HG03520 (cell line): Measurements from ENCODE around the gene SHROOM3.
A peak's percentile ranks its signal among the peaks of the same experiment; 100 is the strongest.

Experiments
- ATAC-seq: cut with Tn5 transposase; IDR thresholded peaks from one replicate; pipeline ENCODE4 v1.9.1; 2021; ENCODE audit warnings: mild to moderate bottlenecking, moderate library complexity; ENCODE audit not compliant: unreplicated experiment

SHROOM3 gene

DNA sequence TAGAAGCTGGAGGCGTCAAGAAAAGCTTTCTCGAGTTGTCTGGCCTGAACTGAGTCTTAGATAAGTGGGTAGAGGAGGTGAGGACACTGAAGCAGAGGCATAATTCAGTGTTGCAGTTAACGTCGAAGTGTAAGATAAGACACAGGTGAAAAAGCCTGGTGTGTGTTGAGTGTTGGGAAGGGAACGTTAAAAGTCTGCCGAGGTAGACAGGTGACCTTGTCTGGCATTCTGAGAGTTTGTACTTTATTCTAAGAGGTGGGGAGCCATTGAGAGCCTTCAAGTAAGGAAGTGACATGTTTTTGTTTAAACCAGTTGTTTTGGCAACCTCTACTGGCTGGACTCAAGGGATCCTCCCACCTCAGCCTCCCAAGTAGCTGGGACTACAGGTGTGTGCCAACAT lies 219.1 kb downstream of the SHROOM3 start:
- ATAC-seq = no peak

DNA sequence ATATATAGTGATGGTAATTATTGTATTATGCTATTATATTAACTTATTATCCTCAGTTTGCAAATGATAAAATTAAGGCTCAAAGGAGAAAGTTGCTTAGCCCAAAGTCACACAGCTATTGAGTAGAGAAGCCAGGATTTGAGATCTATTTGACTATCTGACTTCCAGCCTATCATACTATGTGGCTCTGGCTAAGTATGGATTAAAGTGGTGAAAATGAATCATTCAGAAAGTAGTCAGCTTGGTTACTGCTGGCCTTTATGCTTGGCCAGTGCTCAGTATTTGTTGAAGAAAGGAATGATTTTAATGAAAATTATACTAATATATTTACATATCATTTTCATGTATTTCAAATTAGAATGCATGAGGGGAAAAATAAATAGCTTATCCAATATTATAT lies 219.8 kb downstream of the SHROOM3 start:
- ATAC-seq = no peak

GRCh38 chr4:76655566-76656479 lies 220.8 kb downstream of the SHROOM3 start:
- no peak for ATAC-seq

DNA sequence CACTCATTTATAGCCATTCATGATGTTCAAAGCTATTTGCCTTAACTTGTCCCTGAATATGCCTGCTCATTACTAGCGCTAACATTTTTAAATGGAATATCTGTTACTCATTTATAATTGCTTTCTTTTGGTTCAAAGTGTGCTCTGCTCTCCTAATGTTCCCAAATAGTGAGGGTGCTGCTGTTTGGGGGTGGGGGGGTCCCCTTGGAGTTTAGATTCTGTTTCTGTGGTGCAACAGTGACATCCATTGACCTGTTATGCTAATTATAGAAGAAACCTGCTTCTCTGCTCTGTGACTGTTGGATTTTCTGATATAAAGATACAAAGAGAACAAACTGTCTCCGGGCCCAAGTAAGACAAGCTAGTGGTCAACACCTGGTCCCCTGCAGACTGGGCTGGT lies 222.4 kb downstream of the SHROOM3 start:
- no peak for ATAC-seq

GRCh38 chr4:76658231-76659102 lies 223.4 kb downstream of the SHROOM3 start:
- ATAC-seq = no peak

- ATAC-seq = no peak
These were observed 224.1 kb downstream of the SHROOM3 start for GRCh38 chr4:76659103-76659490.

GRCh38 chr4:76663824-76664223 lies 228.8 kb downstream of the SHROOM3 start:
- no peak for ATAC-seq

DNA sequence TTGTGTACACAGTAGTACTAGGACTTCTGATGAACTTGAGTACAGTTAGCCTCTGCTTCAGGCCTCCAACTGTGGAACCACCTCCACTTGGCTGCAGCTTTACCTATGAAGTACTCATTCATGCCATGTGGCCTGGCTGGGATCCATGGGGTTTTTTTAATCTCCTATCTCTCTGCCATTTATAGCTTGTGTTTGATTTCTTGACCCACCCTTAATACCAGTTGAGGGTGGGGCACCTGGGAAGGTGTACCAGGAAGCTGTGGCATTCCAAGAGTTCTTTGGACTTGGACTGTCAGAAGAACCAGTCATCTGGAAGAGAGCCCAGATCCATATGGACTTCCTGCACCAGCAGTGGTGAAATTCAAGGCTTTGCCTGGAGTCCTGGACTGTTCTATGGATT lies 230.1 kb downstream of the SHROOM3 start:
- no peak for ATAC-seq

GRCh38 chr4:76665721-76666120 lies 230.7 kb downstream of the SHROOM3 start:
- ATAC-seq = no peak

DNA sequence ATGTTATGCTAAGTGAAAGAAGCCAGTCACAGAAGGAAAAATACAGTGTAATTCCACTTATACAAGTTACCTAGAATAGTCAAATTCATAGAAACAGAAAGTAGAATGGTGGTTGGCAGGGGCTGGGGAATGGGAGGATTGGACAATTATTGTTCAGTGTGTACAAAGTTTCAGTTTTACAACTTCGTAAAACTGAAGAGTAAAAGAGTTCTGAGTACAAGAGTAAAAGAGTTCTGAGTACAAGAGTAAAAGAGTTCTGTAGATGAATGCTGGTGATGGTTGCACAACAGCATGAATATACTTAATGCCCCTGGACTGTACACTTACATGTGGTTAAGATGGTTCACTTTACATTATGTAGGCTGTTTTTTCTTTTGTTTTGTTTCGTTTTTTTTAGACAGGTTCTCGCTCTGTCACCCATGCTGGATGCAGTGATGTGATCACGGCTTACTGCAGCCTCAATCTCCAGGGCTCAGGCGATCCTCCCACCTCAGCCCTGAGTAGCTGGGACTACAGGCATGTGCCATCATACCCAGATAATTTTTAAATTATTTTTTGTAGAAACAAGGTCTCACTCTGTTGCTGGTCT lies 232.0 kb downstream of the SHROOM3 start:
- ATAC-seq = no peak

GRCh38 chr4:76670631-76671030 lies 235.6 kb downstream of the SHROOM3 start:
- ATAC-seq = no peak

DNA sequence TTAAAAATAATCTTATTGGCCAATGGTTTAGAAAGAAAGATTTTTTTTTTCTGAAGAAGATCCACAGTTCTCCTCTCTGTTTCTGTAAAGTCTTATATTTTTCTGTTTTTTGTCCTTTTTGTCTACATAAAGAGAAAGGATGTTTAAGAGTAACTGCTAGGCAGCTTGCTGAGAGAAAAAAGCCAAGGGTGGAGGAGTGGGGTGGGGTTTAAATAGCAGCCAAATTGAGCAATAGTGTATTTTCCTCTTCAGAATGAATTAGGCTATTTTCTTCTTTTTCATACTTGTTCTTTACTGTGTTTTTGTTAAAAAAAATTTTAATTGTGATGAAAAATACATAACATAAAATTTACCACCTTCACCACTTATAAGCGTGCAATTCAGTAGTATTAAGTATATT lies 238.3 kb downstream of the SHROOM3 start:
- no peak for ATAC-seq

- no peak for ATAC-seq
These were observed 240.0 kb downstream of the SHROOM3 start for GRCh38 chr4:76674983-76675382.

GRCh38 chr4:76677571-76678326 lies 242.7 kb downstream of the SHROOM3 start:
- no peak for ATAC-seq

- no peak for ATAC-seq
These were observed 244.7 kb downstream of the SHROOM3 start for GRCh38 chr4:76679691-76680090.

- peak; percentile 69 for ATAC-seq
These were observed 245.9 kb downstream of the SHROOM3 start for GRCh38 chr4:76680952-76681351.

DNA sequence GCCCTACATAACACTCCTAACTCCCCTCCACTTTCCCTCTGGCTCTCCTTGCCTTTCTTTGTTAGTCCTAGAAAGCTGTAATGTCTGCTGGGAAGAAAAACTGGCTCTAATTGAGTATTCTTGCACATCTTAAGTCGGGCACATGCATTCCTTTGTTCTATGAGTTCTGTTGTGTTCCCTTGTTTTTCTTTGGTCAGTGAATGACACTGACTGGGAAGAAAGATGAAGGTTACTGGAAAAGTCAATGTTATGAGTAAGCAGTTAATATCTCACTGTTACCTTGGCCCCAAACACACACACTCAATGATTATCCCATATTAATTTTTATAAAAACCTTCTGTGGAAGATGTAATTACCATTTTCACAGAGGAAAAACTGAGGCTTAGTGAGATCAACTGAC lies 247.0 kb downstream of the SHROOM3 start:
- ATAC-seq = no peak

GRCh38 chr4:76683144-76683543 lies 248.1 kb downstream of the SHROOM3 start:
- no peak for ATAC-seq

- no peak for ATAC-seq
These were observed 252.9 kb downstream of the SHROOM3 start for GRCh38 chr4:76687746-76688448.

- no peak for ATAC-seq
These were observed 253.7 kb downstream of the SHROOM3 start for GRCh38 chr4:76688619-76689144.
